GM13977 (cell line): Measurements from ENCODE around the gene AMIGO1.

Experiments used
- DNase-seq: peaks from one replicate; pipeline ENCODE4 v3.0.0; 2012; ENCODE audit warnings: low spot score
- CTCF ChIP-seq: IDR thresholded peaks from 2 replicates; pipeline ENCODE4 v1.5.1; 2012; ENCODE audit warnings: mild to moderate bottlenecking, control low read depth; ENCODE audit not compliant: insufficient read depth; ENCODE audit errors: extremely low read depth, missing control alignments
- in situ Hi-C: fragments of 300-500 bp; cut with MboI; formaldehyde crosslinking; loops from one replicate; pipeline ENCODE4 v1.12.0; 2022; ENCODE audit warnings: low sequenced_read_pairs, low pct_unique_long_range_greater_than_20kb, mixed read lengths, inconsistent platforms; ENCODE audit not compliant: unreplicated experiment

AMIGO1 gene

DNA sequence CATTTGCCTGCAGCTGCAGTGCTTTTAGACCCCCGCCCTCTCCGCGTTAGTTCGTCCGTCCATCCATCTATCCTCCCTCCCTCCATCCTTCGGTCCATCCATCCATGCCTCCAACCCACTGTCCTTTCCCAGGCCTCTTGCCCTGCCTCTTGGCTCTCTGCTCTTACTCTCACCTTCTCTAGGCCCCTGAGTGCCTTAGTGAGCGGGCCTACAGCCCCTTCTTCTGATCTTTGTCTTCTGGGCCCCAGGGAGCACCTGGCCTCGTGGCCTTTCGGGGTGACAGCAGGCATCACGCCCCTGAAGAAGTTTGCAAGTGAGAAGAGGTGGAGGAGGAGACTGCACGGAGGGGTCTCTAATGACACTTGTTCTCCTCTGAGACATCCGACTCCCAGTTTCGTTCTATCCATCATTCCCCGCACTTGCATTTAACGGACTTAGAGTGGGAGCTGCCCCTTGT is 25.0 kb downstream of the AMIGO1 start:
- no peak for DNase-seq
- in situ Hi-C loops = no loop called here
- TF ChIP-seq CTCF = no peak

- no peak for TF ChIP-seq CTCF
- DNase-seq = peak; percentile 100
- in situ Hi-C loops = no loop called here
Observed at GRCh38 chr1:109483672-109484518, 25.6 kb downstream of the AMIGO1 start, which contains the start of gene ATXN7L2. TSS of gene ATXN7L2 (plus strand) at chr1:109483905. CDS start at chr1:109483954, 49 bp downstream.

GRCh38 chr1:109482791-109483671 is 26.5 kb downstream of the AMIGO1 start:
- peak; percentile 47 for DNase-seq
- TF ChIP-seq CTCF = peak; percentile 26
- in situ Hi-C loops = no loop called here

- in situ Hi-C loops = no loop called here
- DNase-seq = no peak
- TF ChIP-seq CTCF = no peak
Observed at GRCh38 chr1:109482242-109482641, 27.3 kb downstream of the AMIGO1 start.

- in situ Hi-C loops = no loop called here
- TF ChIP-seq CTCF = no peak
- no peak for DNase-seq
Observed at GRCh38 chr1:109481646-109482045, 27.9 kb downstream of the AMIGO1 start.

DNA sequence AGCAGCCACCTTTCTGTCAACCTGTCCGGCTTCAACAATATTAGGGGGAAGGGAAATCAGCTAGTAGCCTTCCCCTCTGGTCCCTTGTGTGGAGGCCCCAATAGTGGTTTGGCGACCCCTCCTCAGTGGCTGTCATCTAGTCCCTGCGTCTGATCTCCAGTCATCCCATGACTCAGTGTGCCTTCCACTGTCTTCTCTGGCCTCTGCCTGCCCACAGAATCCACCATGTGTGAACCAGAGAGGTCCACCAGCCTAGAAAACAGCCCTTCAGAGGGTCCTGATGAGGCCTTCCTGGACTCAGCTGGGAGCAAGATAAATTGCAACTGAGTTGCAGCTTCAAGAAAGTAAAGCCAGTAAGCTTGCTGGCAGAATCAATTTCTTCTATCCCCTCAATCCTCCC is 29.6 kb downstream of the AMIGO1 start:
- TF ChIP-seq CTCF = no peak
- no peak for DNase-seq
- in situ Hi-C loops = no loop called here
